HepG2 (cell line): ENCODE measurements around the gene UCKL1. TPM values are rescaled to one million over a fixed set of nuclear protein-coding genes. Genes with fewer than 3 reads are reported as not detected.
A peak's percentile ranks its signal among the peaks of the same experiment; 100 is the strongest.

Source experiments
- ARID2 ChIP-seq: sonication (generic); formaldehyde crosslinking; IDR thresholded peaks from 2 replicates; pipeline ENCODE4 v1.8.1; 2022; ENCODE audit warnings: mild to moderate bottlenecking, missing genetic modification reagents, borderline replicate concordance
- CBFB ChIP-seq: sonication (generic); formaldehyde crosslinking; IDR thresholded peaks from 2 replicates; pipeline ENCODE4 v1.4.0; 2020; ENCODE audit warnings: missing genetic modification reagents
- FOXO1 ChIP-seq: sonication (generic); formaldehyde crosslinking; IDR thresholded peaks from 2 replicates; pipeline ENCODE4 v1.4.0; 2020; ENCODE audit warnings: missing genetic modification reagents
- HBP1 ChIP-seq: IDR thresholded peaks from 2 replicates; pipeline ENCODE4 v1.6.1; 2016; ENCODE audit warnings: low read depth, control low read depth
- NFYB ChIP-seq: sonication (generic); formaldehyde crosslinking; IDR thresholded peaks from 2 replicates; pipeline ENCODE4 v1.4.0; 2020; ENCODE audit warnings: missing genetic modification reagents
- PHF20 ChIP-seq: sonication (generic); formaldehyde crosslinking; IDR thresholded peaks from 2 replicates; pipeline ENCODE4 v1.5.0; 2020; ENCODE audit warnings: mild to moderate bottlenecking, missing genetic modification reagents
- RAD51 ChIP-seq: fragments of 450-650 bp; IDR thresholded peaks from 2 replicates; pipeline ENCODE4 v1.6.1; 2016; ENCODE audit warnings: borderline replicate concordance
- SNAPC5 ChIP-seq: sonication (generic); formaldehyde crosslinking; IDR thresholded peaks from 2 replicates; pipeline ENCODE4 v1.8.1; 2023; ENCODE audit warnings: mild to moderate bottlenecking, missing genetic modification reagents, borderline replicate concordance
- ZBTB33 ChIP-seq: sonication (generic); formaldehyde crosslinking; IDR thresholded peaks from 2 replicates; pipeline ENCODE4 v1.4.0; 2020; ENCODE audit warnings: missing genetic modification reagents
- ZBTB38 ChIP-seq: sonication (generic); formaldehyde crosslinking; IDR thresholded peaks from 2 replicates; pipeline ENCODE4 v1.5.1; 2020; ENCODE audit warnings: mild to moderate bottlenecking, missing genetic modification reagents
- ZC3H13 ChIP-seq: sonication (generic); formaldehyde crosslinking; IDR thresholded peaks from 2 replicates; pipeline ENCODE4 v1.8.1; 2023; ENCODE audit warnings: mild to moderate bottlenecking, missing genetic modification reagents, moderate library complexity
- ZNF121 ChIP-seq: sonication (generic); formaldehyde crosslinking; IDR thresholded peaks from 2 replicates; pipeline ENCODE4 v1.5.0; 2020; ENCODE audit warnings: mild to moderate bottlenecking, missing genetic modification reagents
- ZNF180 ChIP-seq: sonication (generic); formaldehyde crosslinking; IDR thresholded peaks from 2 replicates; pipeline ENCODE4 v1.4.0; 2020; ENCODE audit warnings: low read depth, missing genetic modification reagents, borderline replicate concordance
- ZNF343 ChIP-seq: sonication (generic); formaldehyde crosslinking; IDR thresholded peaks from 2 replicates; pipeline ENCODE4 v1.4.0; 2020; ENCODE audit warnings: mild to moderate bottlenecking, missing genetic modification reagents
- polyA plus RNA-seq, 8 experiments: library from polyadenylated mRNA; depleted of rRNA in 3 of 8; stranded (reverse) in 7 of 8; unstranded in 1 of 8; fragments of >200 nt; fragmentation: Illumina TruSeq in 4 of 8; extraction: Trizol in 4 of 8; gene quantifications; 2 replicates each; pipeline versions ENCODE4 v1.2.1 to v1.2.3, GENCODE V29; 2011 to 2016; ENCODE audit warnings: low read depth in 4 of 8, missing spikeins in 1 of 8, mixed read lengths in 1 of 8; ENCODE audit not compliant: insufficient read depth in 1 of 8
- total RNA-seq, 5 experiments: library from RNA; depleted of rRNA; stranded (reverse); fragments of >200 nt; fragmentation: Illumina TruSeq; extraction: Trizol; gene quantifications; 2 replicates each; pipeline ENCODE4 v1.2.3, GENCODE V29; 2016; ENCODE audit warnings: low read depth in 1 of 5
- TF ChIP-seq, protein P1 (sequence below): sonication (generic); formaldehyde crosslinking; IDR thresholded peaks from 2 replicates; pipeline ENCODE4 v1.5.0; 2020; ENCODE audit warnings: mild to moderate bottlenecking, missing genetic modification reagents
- TF ChIP-seq, protein P2 (sequence below): IDR thresholded peaks from 2 replicates; pipeline ENCODE4 v1.6.1; 2016; ENCODE audit warnings: control low read depth
- TF ChIP-seq, protein P3 (sequence below): sonication (generic); formaldehyde crosslinking; IDR thresholded peaks from 2 replicates; pipeline ENCODE4 v1.4.0; 2020; ENCODE audit warnings: missing genetic modification reagents

Gene UCKL1
- total and polyA plus RNA-seq, 2 of the 13 experiments (the other 11 are each of a cell fraction or from before 2014, with no cell fraction given), result 50.2 to 126 TPM

GRCh38 chr20:63934271-63935068 lies 21.7 kb downstream of the UCKL1 start (continued):
- TF ChIP-seq, protein P1, sequence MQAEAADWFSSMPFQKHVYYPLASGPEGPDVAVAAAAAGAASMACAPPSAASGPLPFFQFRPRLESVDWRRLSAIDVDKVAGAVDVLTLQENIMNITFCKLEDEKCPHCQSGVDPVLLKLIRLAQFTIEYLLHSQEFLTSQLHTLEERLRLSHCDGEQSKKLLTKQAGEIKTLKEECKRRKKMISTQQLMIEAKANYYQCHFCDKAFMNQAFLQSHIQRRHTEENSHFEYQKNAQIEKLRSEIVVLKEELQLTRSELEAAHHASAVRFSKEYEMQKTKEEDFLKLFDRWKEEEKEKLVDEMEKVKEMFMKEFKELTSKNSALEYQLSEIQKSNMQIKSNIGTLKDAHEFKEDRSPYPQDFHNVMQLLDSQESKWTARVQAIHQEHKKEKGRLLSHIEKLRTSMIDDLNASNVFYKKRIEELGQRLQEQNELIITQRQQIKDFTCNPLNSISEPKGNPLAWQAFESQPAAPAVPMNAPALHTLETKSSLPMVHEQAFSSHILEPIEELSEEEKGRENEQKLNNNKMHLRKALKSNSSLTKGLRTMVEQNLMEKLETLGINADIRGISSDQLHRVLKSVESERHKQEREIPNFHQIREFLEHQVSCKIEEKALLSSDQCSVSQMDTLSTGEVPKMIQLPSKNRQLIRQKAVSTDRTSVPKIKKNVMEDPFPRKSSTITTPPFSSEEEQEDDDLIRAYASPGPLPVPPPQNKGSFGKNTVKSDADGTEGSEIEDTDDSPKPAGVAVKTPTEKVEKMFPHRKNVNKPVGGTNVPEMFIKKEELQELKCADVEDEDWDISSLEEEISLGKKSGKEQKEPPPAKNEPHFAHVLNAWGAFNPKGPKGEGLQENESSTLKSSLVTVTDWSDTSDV (CRISPR knock-in tag), result no peak
- TF ChIP-seq ARID2 (CRISPR knock-in tag), result no peak
- no peak for TF ChIP-seq ZNF180 (CRISPR knock-in tag)
- TF ChIP-seq ZBTB33 (CRISPR knock-in tag), result 0 out of 2 replicates have a peak, but pooled peaks have one; percentile 15
- TF ChIP-seq, protein P2, sequence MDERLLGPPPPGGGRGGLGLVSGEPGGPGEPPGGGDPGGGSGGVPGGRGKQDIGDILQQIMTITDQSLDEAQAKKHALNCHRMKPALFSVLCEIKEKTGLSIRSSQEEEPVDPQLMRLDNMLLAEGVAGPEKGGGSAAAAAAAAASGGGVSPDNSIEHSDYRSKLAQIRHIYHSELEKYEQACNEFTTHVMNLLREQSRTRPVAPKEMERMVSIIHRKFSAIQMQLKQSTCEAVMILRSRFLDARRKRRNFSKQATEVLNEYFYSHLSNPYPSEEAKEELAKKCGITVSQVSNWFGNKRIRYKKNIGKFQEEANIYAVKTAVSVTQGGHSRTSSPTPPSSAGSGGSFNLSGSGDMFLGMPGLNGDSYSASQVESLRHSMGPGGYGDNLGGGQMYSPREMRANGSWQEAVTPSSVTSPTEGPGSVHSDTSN (CRISPR knock-in tag), result no peak
- TF ChIP-seq HBP1, result no peak
- no peak for TF ChIP-seq ZC3H13
- no peak for TF ChIP-seq NFYB (CRISPR knock-in tag)
- no peak for TF ChIP-seq CBFB (CRISPR knock-in tag)
- TF ChIP-seq RAD51, result no peak
- peak; percentile 39; the same call in 1 of the 2 replicates for TF ChIP-seq ZNF121
- TF ChIP-seq, protein P3, sequence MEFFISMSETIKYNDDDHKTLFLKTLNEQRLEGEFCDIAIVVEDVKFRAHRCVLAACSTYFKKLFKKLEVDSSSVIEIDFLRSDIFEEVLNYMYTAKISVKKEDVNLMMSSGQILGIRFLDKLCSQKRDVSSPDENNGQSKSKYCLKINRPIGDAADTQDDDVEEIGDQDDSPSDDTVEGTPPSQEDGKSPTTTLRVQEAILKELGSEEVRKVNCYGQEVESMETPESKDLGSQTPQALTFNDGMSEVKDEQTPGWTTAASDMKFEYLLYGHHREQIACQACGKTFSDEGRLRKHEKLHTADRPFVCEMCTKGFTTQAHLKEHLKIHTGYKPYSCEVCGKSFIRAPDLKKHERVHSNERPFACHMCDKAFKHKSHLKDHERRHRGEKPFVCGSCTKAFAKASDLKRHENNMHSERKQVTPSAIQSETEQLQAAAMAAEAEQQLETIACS, result 0 out of 2 replicates have a peak, but pooled peaks have one; percentile 10
- no peak for TF ChIP-seq SNAPC5
- no peak for TF ChIP-seq PHF20 (CRISPR knock-in tag)
- no peak for TF ChIP-seq ZNF343 (CRISPR knock-in tag)
- TF ChIP-seq FOXO1 (CRISPR knock-in tag), result no peak
- TF ChIP-seq ZBTB38, result peak; percentile 13; the same call in 1 of the 2 replicates
